Cerebellar nuclear complex (tissue), 1 donor: Measurements from ENCODE around the gene INTS2.
"Not testable (repeated sequence)": the region's sequence is repeated elsewhere in the genome, so short reads cannot be mapped to it uniquely, and the experiment has no call there.

Source experiments
- DNase-seq, 2 experiments: peaks; one replicate each; lab custom pipeline; 2025; lab: John Stamatoyannopoulos, UW

The INTS2 gene

GRCh38 chr17:61822326-61823285, 105.2 kb downstream of the INTS2 start:
- no peak for DNase-seq

- DNase-seq, result no peak
These were observed 106.1 kb downstream of the INTS2 start for GRCh38 chr17:61821655-61822054.

GRCh38 chr17:61819265-61819664, 108.5 kb downstream of the INTS2 start:
- DNase-seq, result not testable (repeated sequence)

- no peak for DNase-seq
These were observed 109.6 kb downstream of the INTS2 start for GRCh38 chr17:61818225-61818624.

- no peak for DNase-seq
These were observed 110.3 kb downstream of the INTS2 start for GRCh38 chr17:61817452-61817851.

- DNase-seq, result no peak
These were observed 111.2 kb downstream of the INTS2 start for GRCh38 chr17:61816538-61816937.

GRCh38 chr17:61815863-61816503, 111.8 kb downstream of the INTS2 start:
- no peak for DNase-seq
